ENCODE measurements around the gene AHNAK.
A peak's percentile ranks its signal among the peaks of the same experiment; 100 is the strongest.
"Not testable (repeated sequence)": the region's sequence is repeated elsewhere in the genome, so short reads cannot be mapped to it uniquely, and the experiment has no call there.

Gene AHNAK

GRCh38 chr11:62574363-62575071 lies 27.9 kb upstream of the AHNAK start:
- DNase-seq: peak in 1 of 2 donors; percentile 75
- Histone ChIP-seq H3K36me3 (peaks cover 33 to 66% (median 45%) of the 10 kb centered on the region in 3 donors), H3K27ac (peak overlapping the region; percentile 89 to 95), H3K4me1 (peaks cover 0 to 34% (median 20%) of the 10 kb centered on the region in 4 donors), H3K27me3 (no peaks in the 10 kb centered on the region), H3K9me3 (no peaks in the 10 kb centered on the region), H3K4me3 (peak overlapping the region; percentile 71 to 82)
- intact Hi-C loops (cut with DNase I; ENCODE audit: low total_unique reads): no loop called here
- TF ChIP-seq CTCF (IDR thresholded peaks at IDR 0.05): no peak

DNA sequence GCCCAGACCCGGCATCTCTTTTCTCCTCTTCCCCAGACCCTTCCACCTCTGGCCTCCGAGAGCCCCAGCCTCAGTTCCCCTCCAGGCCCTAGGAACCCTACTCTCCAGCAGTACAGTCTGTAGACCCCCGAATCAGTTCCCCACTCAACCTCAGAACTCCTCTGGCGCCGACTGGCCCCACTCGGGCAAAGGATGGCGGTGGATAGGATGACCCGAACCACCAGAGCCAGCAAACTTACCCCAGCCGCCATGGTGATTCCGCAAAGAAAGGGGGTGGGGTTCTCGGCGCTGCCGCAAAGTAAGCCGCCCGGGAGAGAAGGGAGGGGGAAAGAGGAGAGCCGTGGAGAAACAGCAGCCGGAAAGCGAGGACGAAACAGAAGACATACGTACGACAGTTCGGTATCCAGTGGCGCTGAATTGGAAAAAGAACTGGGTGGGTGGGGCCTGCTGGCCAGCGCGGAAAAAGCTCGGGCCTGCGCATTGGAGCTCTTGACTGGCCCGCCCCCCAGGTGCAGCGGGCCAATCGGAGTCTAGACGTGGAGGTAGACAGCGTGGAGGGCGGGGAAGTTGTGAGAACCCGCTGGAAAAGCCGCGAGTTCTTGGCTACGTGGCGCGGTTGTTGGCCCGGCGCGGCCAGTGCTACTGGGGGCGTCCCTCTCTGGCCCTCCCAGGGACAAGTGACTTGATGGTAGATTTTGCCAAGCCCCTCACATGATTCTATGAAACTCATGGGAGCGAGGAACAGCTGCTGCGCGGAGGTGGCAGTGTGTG lies 27.2 kb upstream of the AHNAK start, which contains the start of gene EEF1G:
Gene EEF1G, minus strand, starts transcription at position 300 of the 771 bp plus-strand sequence. Its CDS starts 49 bp downstream, at position 251.
- Histone ChIP-seq H3K4me3 (peak within 1 kb of the TSS; percentile 71 to 82), H3K27me3 (no peaks in the 10 kb centered on the region), H3K36me3 (peaks cover 41 to 67% (median 45%) of the 10 kb centered on the region in 3 donors), H3K4me1 (peaks cover 0 to 35% (median 20%) of the 10 kb centered on the region in 4 donors), H3K27ac (peak within 1 kb of the TSS; percentile 89 to 95), H3K9me3 (no peaks in the 10 kb centered on the region)
- no peak for TF ChIP-seq CTCF (IDR thresholded peaks at IDR 0.05)
- DNase-seq: peak; percentile 100
- intact Hi-C loops (cut with DNase I; ENCODE audit: low total_unique reads): no loop called here

- intact Hi-C loops (cut with DNase I; ENCODE audit: low total_unique reads): no loop called here
- Histone ChIP-seq H3K4me1 (peaks cover 0 to 35% (median 20%) of the 10 kb centered on the region in 4 donors), H3K9me3 (no peaks in the 10 kb centered on the region), H3K27me3 (no peaks in the 10 kb centered on the region), H3K4me3 (peak overlapping the region; percentile 71 to 82), H3K27ac (peak overlapping the region; percentile 82 to 95), H3K36me3 (peaks cover 41 to 67% (median 43%) of the 10 kb centered on the region in 3 donors)
- peak in 1 of 2 donors; percentile 68 for DNase-seq
- TF ChIP-seq CTCF (IDR thresholded peaks at IDR 0.05): no peak
These were observed 26.5 kb upstream of the AHNAK start for GRCh38 chr11:62573006-62573591.

DNA sequence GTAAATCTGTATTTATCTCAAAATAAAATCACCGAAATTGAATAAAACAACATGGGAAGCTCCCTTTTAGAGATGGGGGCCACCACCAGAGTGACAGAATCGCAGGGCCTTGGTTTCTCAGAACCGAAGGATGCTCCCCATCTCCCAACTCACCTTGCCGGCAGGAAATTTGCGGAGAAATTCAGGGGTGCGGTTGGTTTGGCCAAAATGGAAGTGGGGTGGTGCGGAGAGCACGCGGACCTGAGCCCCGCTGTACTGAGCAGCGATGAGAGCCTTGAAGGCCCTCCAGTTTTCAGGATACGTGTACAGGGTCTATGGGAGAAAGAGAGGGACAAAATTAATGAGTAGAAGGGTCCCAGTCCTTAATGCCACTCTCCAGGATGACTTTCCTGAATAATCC lies 25.8 kb upstream of the AHNAK start:
- H3K36me3 ChIP-seq: peaks cover 42 to 67% (median 47%) of the 10 kb centered on the region in 3 donors
- peaks cover 0 to 35% (median 20%) of the 10 kb centered on the region in 4 donors for H3K4me1 ChIP-seq
- H3K27ac ChIP-seq: peak overlapping the region; percentile 82 to 95
- no peaks in the 10 kb centered on the region for H3K9me3 ChIP-seq
- no peaks in the 10 kb centered on the region for H3K27me3 ChIP-seq
- intact Hi-C loops (cut with DNase I; ENCODE audit: low total_unique reads): no loop called here
- peak overlapping the region; percentile 71 to 82 for H3K4me3 ChIP-seq
- TF ChIP-seq CTCF (IDR thresholded peaks at IDR 0.05): no peak
- no peak for DNase-seq

- H3K9me3 ChIP-seq; DNase-seq; intact Hi-C loops (cut with DNase I; ENCODE audit: low total_unique reads); H3K27me3 ChIP-seq; H3K4me3 ChIP-seq: not testable (repeated sequence)
- peaks cover 51 to 67% (median 55%) of the 10 kb centered on the region in 3 donors for H3K36me3 ChIP-seq
- peaks cover 0 to 35% (median 20%) of the 10 kb centered on the region in 4 donors for H3K4me1 ChIP-seq
- peak overlapping the region in 1 of 2 donors; percentile 82 for H3K27ac ChIP-seq
These were observed 24.9 kb upstream of the AHNAK start for GRCh38 chr11:62571493-62571892.

GRCh38 chr11:62570903-62571302 lies 24.3 kb upstream of the AHNAK start:
- DNase-seq; H3K27ac ChIP-seq; H3K27me3 ChIP-seq; intact Hi-C loops (cut with DNase I; ENCODE audit: low total_unique reads); H3K9me3 ChIP-seq; H3K4me3 ChIP-seq: not testable (repeated sequence)
- Histone ChIP-seq H3K4me1 (peaks cover 0 to 34% (median 19%) of the 10 kb centered on the region in 4 donors), H3K36me3 (peaks cover 50 to 67% (median 55%) of the 10 kb centered on the region in 3 donors)
